H7 (cell line): ENCODE measurements around the gene DPY19L1. TPM values are rescaled to one million over a fixed set of nuclear protein-coding genes. Genes with fewer than 3 reads are reported as not detected.
A peak's percentile ranks its signal among the peaks of the same experiment; 100 is the strongest.

Experiments
- DNase-seq: peaks from one replicate; pipeline ENCODE4 v3.0.0; 2012
- H3K27me3 ChIP-seq: 2 replicates; pipeline ENCODE4 v1.6.0; 2011; ENCODE audit warnings: mild to moderate bottlenecking, low read length; ENCODE audit not compliant: control insufficient read depth, insufficient read depth
- H3K36me3 ChIP-seq: replicated peaks from 2 replicates; pipeline ENCODE4 v1.5.1; 2011; ENCODE audit warnings: low read length; ENCODE audit not compliant: control insufficient read depth, insufficient read depth
- H3K4me3 ChIP-seq: 2 replicates; pipeline ENCODE4 v1.5.1; 2011; ENCODE audit warnings: low read depth, mild to moderate bottlenecking, control low read depth, low read length, moderate library complexity; ENCODE audit not compliant: insufficient read depth
- total RNA-seq: library from RNA; depleted of rRNA; stranded (reverse); fragments of >200 nt; shearing (Covaris generic); gene quantifications from 2 replicates; pipeline ENCODE4 v1.2.3, GENCODE V29; 2014

The DPY19L1 gene
- total RNA-seq, 1 experiment from 2014 or later, result 13.1 TPM

DNA sequence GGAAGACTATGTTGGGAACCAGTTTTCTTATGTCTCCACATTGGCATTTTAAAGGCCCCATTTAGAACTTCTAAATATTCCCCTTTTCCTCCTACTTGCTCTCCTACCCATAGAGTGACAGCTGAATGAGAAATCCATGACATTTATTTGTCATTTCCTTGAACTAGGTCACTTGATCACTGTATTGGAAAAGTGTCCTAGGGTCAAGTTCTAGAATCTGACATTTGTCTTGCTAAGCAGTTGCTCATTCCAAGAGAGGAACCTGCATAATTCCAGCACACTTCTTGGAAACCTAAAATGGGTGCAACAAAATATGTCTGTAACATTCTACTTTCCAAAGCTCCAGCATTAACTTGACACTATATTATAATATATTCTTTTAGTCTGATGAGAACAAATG is 3.6 kb upstream of the DPY19L1 start:
- Histone ChIP-seq H3K27me3 (no peaks in the 10 kb centered on the region; the same call in 1 of the 2 replicates), H3K4me3 (no peak overlapping the region), H3K36me3 (no peaks in the 10 kb centered on the region)
- no peak for DNase-seq

GRCh38 chr7:35039343-35039742 is 2.1 kb upstream of the DPY19L1 start:
- no peak overlapping the region for H3K4me3 ChIP-seq
- H3K36me3 ChIP-seq, result no peaks in the 10 kb centered on the region
- no peaks in the 10 kb centered on the region; the same call in 1 of the 2 replicates for H3K27me3 ChIP-seq
- no peak for DNase-seq

GRCh38 chr7:35038354-35038753 is 1.1 kb upstream of the DPY19L1 start:
- Histone ChIP-seq H3K4me3 (peak overlapping the region; percentile 68), H3K27me3 (no peaks in the 10 kb centered on the region), H3K36me3 (no peaks in the 10 kb centered on the region)
- peak; percentile 32 for DNase-seq

DNA sequence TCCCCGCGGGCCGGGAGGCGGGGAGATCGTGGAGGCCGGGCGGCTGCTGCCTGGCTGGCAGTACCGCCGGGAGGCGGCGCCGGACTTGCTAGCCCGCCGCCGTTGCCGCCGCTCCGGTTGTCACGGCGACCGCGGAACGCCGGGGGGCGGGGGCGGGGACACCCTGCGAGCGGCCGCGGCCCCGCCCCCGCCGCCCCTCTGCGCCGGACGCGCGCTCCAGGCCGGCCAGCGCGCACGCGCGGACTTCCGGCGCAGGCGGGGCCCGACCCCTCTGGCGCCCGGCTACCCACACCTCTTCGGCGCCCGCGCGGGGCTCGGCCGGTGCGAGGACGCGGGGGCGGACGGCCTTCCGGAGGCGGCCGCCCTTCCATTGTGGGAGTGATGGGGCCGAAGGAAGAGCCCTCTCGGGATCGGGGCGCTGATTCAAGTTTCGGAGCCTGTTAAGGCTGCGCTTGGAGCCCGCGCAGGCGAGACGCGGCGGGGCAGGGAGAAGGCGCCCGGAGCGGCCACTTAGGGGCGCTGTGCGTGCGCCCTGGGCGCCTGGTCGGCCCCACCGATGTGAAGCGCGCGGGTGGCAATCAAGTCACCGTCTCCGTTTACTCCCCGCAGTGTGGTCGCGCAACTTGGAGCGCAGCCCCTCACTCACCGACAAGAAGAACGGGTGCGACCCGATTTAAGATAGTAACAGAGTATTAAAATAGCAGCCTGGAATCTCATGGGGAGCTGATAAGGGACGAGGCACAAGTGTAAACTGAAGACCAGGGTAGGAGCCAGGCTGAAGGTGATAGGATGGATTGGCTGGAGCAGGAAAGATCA is 449 bp upstream of the DPY19L1 start:
- no peaks in the 10 kb centered on the region for H3K36me3 ChIP-seq
- no peaks in the 10 kb centered on the region for H3K27me3 ChIP-seq
- H3K4me3 ChIP-seq, result peak overlapping the region; percentile 80
- peak; percentile 97 for DNase-seq

GRCh38 chr7:35036361-35037171 is 719 bp downstream of the DPY19L1 start:
- Histone ChIP-seq H3K36me3 (no peaks in the 10 kb centered on the region), H3K4me3 (peak overlapping the region; percentile 80), H3K27me3 (no peaks in the 10 kb centered on the region)
- DNase-seq, result peak; percentile 84

- no peaks in the 10 kb centered on the region for H3K36me3 ChIP-seq
- H3K4me3 ChIP-seq, result peak overlapping the region; percentile 80; the same call in 1 of the 2 replicates
- peak; percentile 56 for DNase-seq
- H3K27me3 ChIP-seq, result no peaks in the 10 kb centered on the region
Observed at GRCh38 chr7:35035511-35035961, 1.7 kb downstream of the DPY19L1 start.

DNA sequence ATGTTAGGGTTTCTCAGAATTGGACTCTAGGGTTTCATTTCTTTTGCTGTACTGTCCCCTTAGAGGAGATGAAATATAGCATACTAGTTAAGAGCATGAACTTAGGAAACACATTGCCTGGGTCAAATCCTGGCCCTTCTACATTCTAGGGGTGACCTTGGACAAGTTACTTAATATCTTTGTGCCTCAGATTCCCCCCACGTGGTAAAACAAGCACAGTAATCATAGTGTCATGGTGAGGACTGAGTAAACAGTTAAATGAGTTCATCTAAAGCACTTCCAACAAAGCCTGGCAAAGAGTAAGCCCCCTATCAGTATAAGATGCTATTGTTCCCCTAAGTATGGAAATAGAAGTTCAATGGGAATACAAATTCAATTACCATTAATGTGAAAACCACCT is 5.1 kb downstream of the DPY19L1 start:
- Histone ChIP-seq H3K4me3 (no peak overlapping the region), H3K27me3 (no peaks in the 10 kb centered on the region), H3K36me3 (no peaks in the 10 kb centered on the region)
- no peak for DNase-seq

GRCh38 chr7:35030848-35031247 is 6.4 kb downstream of the DPY19L1 start:
- H3K27me3 ChIP-seq, result no peaks in the 10 kb centered on the region

GRCh38 chr7:35029311-35029710 is 8.0 kb downstream of the DPY19L1 start:
- Histone ChIP-seq H3K36me3 (no peaks in the 10 kb centered on the region), H3K4me3 (no peak overlapping the region), H3K27me3 (no peaks in the 10 kb centered on the region)
- no peak for DNase-seq

More at GRCh38 chr7:35030848-35031247, 6.4 kb downstream of the DPY19L1 start:
- no peak overlapping the region for H3K4me3 ChIP-seq
- H3K36me3 ChIP-seq, result no peaks in the 10 kb centered on the region
- no peak for DNase-seq

- Histone ChIP-seq H3K36me3 (no peaks in the 10 kb centered on the region), H3K27me3 (no peaks in the 10 kb centered on the region), H3K4me3 (no peak overlapping the region)
- DNase-seq, result no peak
Observed at GRCh38 chr7:35026150-35026549, 11.1 kb downstream of the DPY19L1 start.

GRCh38 chr7:35025369-35025870 is 11.9 kb downstream of the DPY19L1 start:
- Histone ChIP-seq H3K27me3 (no peaks in the 10 kb centered on the region), H3K36me3 (no peaks in the 10 kb centered on the region), H3K4me3 (no peak overlapping the region)
- no peak for DNase-seq

GRCh38 chr7:35024298-35024697 is 13.0 kb downstream of the DPY19L1 start:
- H3K36me3 ChIP-seq, result no peaks in the 10 kb centered on the region
- no peaks in the 10 kb centered on the region for H3K27me3 ChIP-seq
- H3K4me3 ChIP-seq, result no peak overlapping the region
- no peak for DNase-seq

DNA sequence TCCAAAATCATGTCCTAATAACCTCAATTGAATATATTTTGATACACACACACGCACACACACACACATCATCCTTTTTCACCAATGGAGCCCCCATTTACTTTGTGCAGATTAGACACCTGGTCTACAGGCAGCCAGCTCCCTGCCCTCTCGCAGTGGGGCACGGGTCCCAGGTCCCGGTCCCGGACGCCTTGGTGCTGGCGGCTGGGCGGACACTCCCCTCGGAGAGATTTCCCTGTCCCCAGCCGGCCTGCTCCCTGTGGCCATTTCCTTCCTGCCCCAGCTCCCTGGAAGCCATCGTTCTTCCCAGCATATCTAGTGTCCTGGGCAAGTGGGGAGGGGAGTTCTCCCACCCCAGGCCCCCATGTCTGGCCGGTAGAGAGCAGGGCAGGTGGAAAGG is 14.6 kb downstream of the DPY19L1 start:
- DNase-seq, result no peak
- Histone ChIP-seq H3K36me3 (no peaks in the 10 kb centered on the region), H3K4me3 (no peak overlapping the region), H3K27me3 (no peaks in the 10 kb centered on the region)

GRCh38 chr7:35021445-35021844 is 15.8 kb downstream of the DPY19L1 start:
- no peak overlapping the region for H3K4me3 ChIP-seq
- no peaks in the 10 kb centered on the region for H3K27me3 ChIP-seq
- no peaks in the 10 kb centered on the region for H3K36me3 ChIP-seq
- no peak for DNase-seq

- DNase-seq, result no peak
- H3K36me3 ChIP-seq, result no peaks in the 10 kb centered on the region
- no peaks in the 10 kb centered on the region for H3K27me3 ChIP-seq
- H3K4me3 ChIP-seq, result no peak overlapping the region
Observed at GRCh38 chr7:35019801-35020200, 17.5 kb downstream of the DPY19L1 start.
